ENCODE data around the gene OGDHL. TPM values are rescaled to one million over a fixed set of nuclear protein-coding genes. Genes with fewer than 3 reads are reported as not detected.

The OGDHL gene
- total RNA-seq, 1 donor from 2014 or later, result 0.30 TPM

DNA sequence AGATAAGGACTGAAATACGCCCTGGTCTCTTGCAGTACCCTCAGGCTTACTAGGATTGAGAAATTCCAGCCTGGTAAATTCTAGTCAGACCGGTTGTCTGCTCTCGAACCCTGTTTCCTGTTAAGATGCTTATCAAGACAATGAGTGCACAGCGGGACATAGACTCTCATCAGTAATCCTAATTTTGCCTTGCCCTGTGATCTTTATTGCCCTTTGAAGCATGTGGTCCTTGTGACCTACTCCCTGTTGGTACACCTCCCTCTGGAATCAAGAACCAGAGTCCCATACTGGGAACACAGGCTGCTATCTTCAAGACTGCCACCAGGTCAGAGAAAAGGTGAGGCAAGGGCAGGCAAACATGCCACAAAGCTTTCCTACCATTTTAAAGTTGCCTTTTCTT is 75.5 kb downstream of the OGDHL start:
- TF ChIP-seq, protein P1, sequence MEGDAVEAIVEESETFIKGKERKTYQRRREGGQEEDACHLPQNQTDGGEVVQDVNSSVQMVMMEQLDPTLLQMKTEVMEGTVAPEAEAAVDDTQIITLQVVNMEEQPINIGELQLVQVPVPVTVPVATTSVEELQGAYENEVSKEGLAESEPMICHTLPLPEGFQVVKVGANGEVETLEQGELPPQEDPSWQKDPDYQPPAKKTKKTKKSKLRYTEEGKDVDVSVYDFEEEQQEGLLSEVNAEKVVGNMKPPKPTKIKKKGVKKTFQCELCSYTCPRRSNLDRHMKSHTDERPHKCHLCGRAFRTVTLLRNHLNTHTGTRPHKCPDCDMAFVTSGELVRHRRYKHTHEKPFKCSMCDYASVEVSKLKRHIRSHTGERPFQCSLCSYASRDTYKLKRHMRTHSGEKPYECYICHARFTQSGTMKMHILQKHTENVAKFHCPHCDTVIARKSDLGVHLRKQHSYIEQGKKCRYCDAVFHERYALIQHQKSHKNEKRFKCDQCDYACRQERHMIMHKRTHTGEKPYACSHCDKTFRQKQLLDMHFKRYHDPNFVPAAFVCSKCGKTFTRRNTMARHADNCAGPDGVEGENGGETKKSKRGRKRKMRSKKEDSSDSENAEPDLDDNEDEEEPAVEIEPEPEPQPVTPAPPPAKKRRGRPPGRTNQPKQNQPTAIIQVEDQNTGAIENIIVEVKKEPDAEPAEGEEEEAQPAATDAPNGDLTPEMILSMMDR (IDR thresholded peaks at IDR 0.05), result no peak
- Histone ChIP-seq H3K36me3 (no peaks in the 10 kb centered on the region), H3K4me3 (no peak overlapping the region), H3K9me3 (peaks cover 8% of the 10 kb centered on the region), H3K27ac (no peak overlapping the region), H3K27me3 (ENCODE audit: low read depth) (peaks cover 43% of the 10 kb centered on the region), H3K4me1 (no peaks in the 10 kb centered on the region)
- ATAC-seq (no peak), DNase-seq (no peak)
- intact Hi-C loops (cut with DNase I), result no loop called here

Other genes starting within 250 kb of the OGDHL start
- 23.5 TPM for gene ERCC6, start 223.2 kb downstream of the OGDHL start, total RNA-seq
- gene SLC18A3, start 152.0 kb downstream of the OGDHL start, total RNA-seq, result not detected
- gene CHAT, start 148.3 kb downstream of the OGDHL start, total RNA-seq, result not detected
- gene C10orf53, start 82.7 kb downstream of the OGDHL start, total RNA-seq, result not detected
- 24.2 TPM for gene PARG, start 179.7 kb upstream of the OGDHL start, total RNA-seq
- gene TIMM23B, start 179.7 kb upstream of the OGDHL start, total RNA-seq, result 11.7 TPM
- gene AGAP6, start 226.1 kb upstream of the OGDHL start, total RNA-seq, result 12.5 TPM

Data from lower lobe of right lung (tissue), 2 donors.